Erythroblast (primary cell): ENCODE results near the gene PTPRB.

Experiments
- GATA1 ChIP-seq: IDR thresholded peaks from 2 replicates; pipeline ENCODE4 v1.6.1; 2011; ENCODE audit warnings: low read depth, mild to moderate bottlenecking, control low read depth, low read length, moderate library complexity
- POLR2A ChIP-seq: IDR thresholded peaks from 2 replicates; pipeline ENCODE4 v1.6.1; 2011; ENCODE audit warnings: mild to moderate bottlenecking, low read length

- TF ChIP-seq POLR2A (no peak), GATA1 (no peak)
These were observed 154.5 kb downstream of the PTPRB start for GRCh38 chr12:70482764-70483163.
